Neuronal stem cell (in vitro differentiated cells): ENCODE results near the gene LINGO3.
A peak's percentile ranks its signal among the peaks of the same experiment; 100 is the strongest.

Experiments
- DNase-seq: peaks from one replicate; pipeline ENCODE4 v3.0.0-alpha.2; 2013; ENCODE audit warnings: low spot score
- H2AFZ ChIP-seq: one replicate; pipeline ENCODE4 v1.6.1; 2013; ENCODE audit warnings: mild to moderate bottlenecking, low read length, inconsistent platforms
- H2AK5ac ChIP-seq: 2 replicates; pipeline ENCODE4 v1.6.1; 2013; ENCODE audit warnings: low read depth, mild to moderate bottlenecking, inconsistent platforms, low read length, moderate library complexity, mixed read lengths
- H2BK120ac ChIP-seq: 2 replicates; pipeline ENCODE4 v1.6.1; 2013; ENCODE audit warnings: low read depth, mild to moderate bottlenecking, inconsistent platforms, low read length, moderate library complexity, mixed read lengths
- H2BK12ac ChIP-seq: one replicate; pipeline ENCODE4 v1.6.1; 2013; ENCODE audit warnings: low read length, inconsistent platforms
- H2BK15ac ChIP-seq: 2 replicates; pipeline ENCODE4 v1.6.1; 2013; ENCODE audit warnings: mild to moderate bottlenecking, low read length, inconsistent platforms, mixed read lengths
- H2BK5ac ChIP-seq: one replicate; pipeline ENCODE4 v1.6.1; 2013; ENCODE audit warnings: inconsistent platforms, mild to moderate bottlenecking, low read length, moderate library complexity
- H3K14ac ChIP-seq: one replicate; pipeline ENCODE4 v1.6.1; 2013; ENCODE audit warnings: low read length, inconsistent platforms
- H3K18ac ChIP-seq: 2 replicates; pipeline ENCODE4 v1.6.1; 2013; ENCODE audit warnings: low read length, inconsistent platforms
- H3K23ac ChIP-seq: 2 replicates; pipeline ENCODE4 v1.6.1; 2013; ENCODE audit warnings: low read depth, mild to moderate bottlenecking, mixed read lengths, low read length, inconsistent platforms; ENCODE audit not compliant: poor library complexity
- H3K27ac ChIP-seq: replicated peaks from 3 replicates; pipeline ENCODE4 v1.5.1; 2013; ENCODE audit warnings: low read length, inconsistent platforms
- H3K27me3 ChIP-seq, 3 experiments: 2 replicates each; pipeline ENCODE4 v1.6.1; 2013; ENCODE audit warnings: low read length in 3 of 3, mild to moderate bottlenecking in 2 of 3, inconsistent platforms in 1 of 3, low read depth in 1 of 3, mixed read lengths in 1 of 3, moderate library complexity in 1 of 3; ENCODE audit not compliant: control insufficient read depth in 3 of 3, insufficient read depth in 3 of 3
- H3K36me3 ChIP-seq, 2 donors: replicated peaks in 1 of 2; 2 replicates each; pipeline ENCODE4 v1.6.1; 2013; ENCODE audit warnings: low read length in 2 of 2; ENCODE audit not compliant: control insufficient read depth in 2 of 2, insufficient read depth in 2 of 2
- H3K4ac ChIP-seq: 2 replicates; pipeline ENCODE4 v1.6.1; 2013; ENCODE audit warnings: inconsistent platforms, mild to moderate bottlenecking, low read length, moderate library complexity
- H3K4me1 ChIP-seq, 2 donors: 1 replicate in 1 of 2; 2 replicates in 1 of 2; pipeline ENCODE4 v1.6.1; 2013; ENCODE audit warnings: low read length in 2 of 2, low read depth in 1 of 2; ENCODE audit not compliant: control insufficient read depth in 2 of 2, insufficient read depth in 1 of 2
- H3K4me2 ChIP-seq: one replicate; pipeline ENCODE4 v1.6.1; 2013; ENCODE audit warnings: mild to moderate bottlenecking, low read length, inconsistent platforms; ENCODE audit not compliant: insufficient read depth, poor library complexity, severe bottlenecking
- H3K4me3 ChIP-seq, 2 donors: 2 replicates each; pipeline ENCODE4 v1.5.1; 2013; ENCODE audit warnings: low read length in 2 of 2, mild to moderate bottlenecking in 2 of 2, inconsistent platforms in 1 of 2, moderate library complexity in 1 of 2
- H3K79me1 ChIP-seq: one replicate; pipeline ENCODE4 v1.6.1; 2013; ENCODE audit warnings: low read depth, mild to moderate bottlenecking, inconsistent platforms, low read length, moderate library complexity
- H3K9ac ChIP-seq: one replicate; pipeline ENCODE4 v1.6.1; 2013; ENCODE audit warnings: mild to moderate bottlenecking, low read depth, low read length, inconsistent platforms; ENCODE audit not compliant: poor library complexity
- H3K9me3 ChIP-seq, 2 donors: replicated peaks in 1 of 2; 2 replicates each; pipeline versions ENCODE3 to v1.6.1; 2013; ENCODE audit warnings: low read length in 2 of 2, mild to moderate bottlenecking in 2 of 2, inconsistent platforms in 1 of 2, low read depth in 1 of 2, mixed read lengths in 1 of 2, moderate library complexity in 1 of 2; ENCODE audit not compliant: control insufficient read depth in 2 of 2, insufficient read depth in 1 of 2
- H4K8ac ChIP-seq: one replicate; pipeline ENCODE4 v1.6.1; 2013; ENCODE audit warnings: low read depth, mild to moderate bottlenecking, inconsistent platforms, low read length, moderate library complexity
- H4K91ac ChIP-seq: one replicate; pipeline ENCODE4 v1.6.1; 2013; ENCODE audit warnings: low read length, low read depth, mild to moderate bottlenecking, inconsistent platforms; ENCODE audit not compliant: poor library complexity
- WGBS, 2 donors: extraction: QIAGEN DNeasy Blood & Tissue Kit; methylation state at CpG; one replicate each; pipeline ENCODE4 v1.1.7; 2013; ENCODE audit warnings: missing lambda C conversion rate in 2 of 2, mixed read lengths in 1 of 2; ENCODE audit not compliant: insufficient read length in 2 of 2, insufficient replicate concordance in 1 of 2; ENCODE audit errors: extremely low coverage in 2 of 2; 5-methylcytosine and 5-hydroxymethylcytosine counted together

LINGO3 gene

GRCh38 chr19:2328401-2329148, 20.6 kb upstream of the LINGO3 start, which contains the start of the genes LSM7 and SPPL2B:
LSM7 (minus strand) TSS chr19:2328586; CDS start chr19:2328566, 20 bp downstream.
SPPL2B (plus strand) TSS chr19:2328684; CDS start chr19:2328710, 26 bp downstream.
- peak within 1 kb of the TSS; percentile 86 for H2AFZ ChIP-seq
- H3K9me3 ChIP-seq: no peaks in the 10 kb centered on the region
- peak within 1 kb of the TSS; percentile 83 for H3K4me2 ChIP-seq
- H3K23ac ChIP-seq: peak within 1 kb of the TSS; percentile 98
- peaks cover 16 to 17% of the 10 kb centered on the region in 2 donors for H3K4me1 ChIP-seq
- no peak within 1 kb of the TSS for H3K4ac ChIP-seq
- H3K27ac ChIP-seq: peak within 1 kb of the TSS; percentile 81
- no CpG with 5 or more reads among the region's 89 CpGs for WGBS, 2 donors
- peak within 1 kb of the TSS; percentile 24 for H2BK15ac ChIP-seq
- peak within 1 kb of the TSS; percentile 90 for H2AK5ac ChIP-seq
- peaks cover 11 to 33% of the 10 kb centered on the region in 2 donors for H3K36me3 ChIP-seq
- peak within 1 kb of the TSS; percentile 92 for H3K9ac ChIP-seq
- H4K8ac ChIP-seq: peak within 1 kb of the TSS; percentile 29
- H3K4me3 ChIP-seq: peak within 1 kb of the TSS; percentile 96 to 98
- H3K79me1 ChIP-seq: peaks cover 20% of the 10 kb centered on the region
- peak within 1 kb of the TSS; percentile 89 for H3K14ac ChIP-seq
- peak within 1 kb of the TSS; percentile 75 for H2BK5ac ChIP-seq
- peak; percentile 89 for DNase-seq
- H3K27me3 ChIP-seq: no peaks in the 10 kb centered on the region
- H3K18ac ChIP-seq: peak within 1 kb of the TSS; percentile 97
- H2BK120ac ChIP-seq: no peak within 1 kb of the TSS
- H2BK12ac ChIP-seq: peak within 1 kb of the TSS; percentile 73
- H4K91ac ChIP-seq: no peak within 1 kb of the TSS

GRCh38 chr19:2327773-2328400, 19.9 kb upstream of the LINGO3 start:
- Histone ChIP-seq H3K4ac (no peak overlapping the region), H2BK120ac (no peak overlapping the region), H3K9ac (no peak overlapping the region), H4K8ac (no peak overlapping the region), H3K9me3 (no peaks in the 10 kb centered on the region), H2BK12ac (no peak overlapping the region), H3K14ac (no peak overlapping the region), H3K27me3 (no peaks in the 10 kb centered on the region), H3K18ac (peak overlapping the region; percentile 97), H3K23ac (no peak overlapping the region), H4K91ac (no peak overlapping the region), H2AFZ (peak overlapping the region; percentile 86), H3K4me1 (peaks cover 16 to 17% of the 10 kb centered on the region in 2 donors), H3K4me3 (peak overlapping the region; percentile 96 to 98), H2BK15ac (no peak overlapping the region), H3K4me2 (peak overlapping the region; percentile 83), H2BK5ac (no peak overlapping the region), H3K27ac (peak overlapping the region; percentile 81), H2AK5ac (no peak overlapping the region), H3K36me3 (peaks cover 11 to 39% of the 10 kb centered on the region in 2 donors), H3K79me1 (peaks cover 20% of the 10 kb centered on the region)
- DNase-seq: peak; percentile 58
- no CpG with 5 or more reads among the region's 18 CpGs for WGBS, 2 donors

GRCh38 chr19:2326699-2327360, 18.9 kb upstream of the LINGO3 start:
- H2BK15ac ChIP-seq: no peak overlapping the region
- no peak overlapping the region for H2BK12ac ChIP-seq
- H2BK5ac ChIP-seq: no peak overlapping the region
- no peak overlapping the region for H2AK5ac ChIP-seq
- H3K4me2 ChIP-seq: no peak overlapping the region
- peaks cover 20% of the 10 kb centered on the region for H3K79me1 ChIP-seq
- peak overlapping the region; percentile 12 to 56 for H3K4me3 ChIP-seq
- no peaks in the 10 kb centered on the region for H3K9me3 ChIP-seq
- no peak overlapping the region for H3K23ac ChIP-seq
- peaks cover 16 to 17% of the 10 kb centered on the region in 2 donors for H3K4me1 ChIP-seq
- H4K8ac ChIP-seq: no peak overlapping the region
- H3K18ac ChIP-seq: no peak overlapping the region
- H4K91ac ChIP-seq: no peak overlapping the region
- H3K36me3 ChIP-seq: peaks cover 13 to 46% of the 10 kb centered on the region in 2 donors
- H2AFZ ChIP-seq: no peak overlapping the region
- no peaks in the 10 kb centered on the region for H3K27me3 ChIP-seq
- WGBS, 2 donors: no CpG with 5 or more reads among the region's 16 CpGs
- no peak overlapping the region for H3K14ac ChIP-seq
- DNase-seq: no peak
- H3K9ac ChIP-seq: no peak overlapping the region
- no peak overlapping the region for H2BK120ac ChIP-seq
- no peak overlapping the region for H3K4ac ChIP-seq
- no peak overlapping the region for H3K27ac ChIP-seq
